ENCODE data around the gene NKAP. TPM values are rescaled to one million over a fixed set of nuclear protein-coding genes. Genes with fewer than 3 reads are reported as not detected.

The NKAP gene
- total and polyA plus RNA-seq, 2 experiments from 2014 or later: 4.8 to 10.4 TPM

DNA sequence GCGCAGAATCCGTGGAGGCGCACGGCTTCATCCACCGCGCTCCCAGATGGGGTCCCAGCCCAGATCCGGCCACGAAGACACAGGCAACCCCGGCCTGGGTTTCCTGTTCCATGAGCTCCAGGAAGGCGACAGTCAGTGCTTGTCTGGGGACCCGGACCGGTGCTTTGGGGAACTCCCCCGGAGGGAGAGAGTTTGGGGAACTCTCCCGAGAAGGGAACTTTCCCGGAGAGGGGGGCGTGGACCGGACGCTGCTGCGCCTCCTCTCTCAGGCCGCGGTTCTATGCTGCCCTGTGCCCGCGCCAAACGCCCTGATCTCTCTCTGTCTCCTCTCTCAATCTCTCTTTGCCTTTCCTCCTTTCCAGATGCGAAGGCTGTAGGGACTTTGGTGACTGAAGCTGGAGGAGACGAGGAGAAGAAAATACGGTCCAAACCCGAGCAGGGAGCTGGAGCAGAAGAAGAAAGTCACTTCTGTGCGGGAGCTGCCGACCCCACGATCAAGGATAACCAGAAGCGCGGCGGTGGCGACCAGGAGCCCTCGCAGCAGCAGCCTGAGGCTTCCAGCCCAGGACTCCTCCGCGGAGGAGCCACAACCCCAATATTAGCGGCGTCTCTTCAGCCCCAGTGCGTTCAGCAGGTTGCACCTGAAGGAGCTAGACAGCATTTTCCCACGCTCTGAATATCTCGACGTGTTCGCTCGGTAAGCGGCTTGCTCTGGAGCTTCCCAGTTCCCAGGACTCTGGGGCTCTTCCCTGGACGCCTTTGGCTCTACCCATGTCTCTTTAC, 47.6 kb upstream of the NKAP start:
- TF ChIP-seq NANOG (IDR thresholded peaks at IDR 0.05; ENCODE audit: borderline replicate concordance) (no peak), POLR2AphosphoS5 (IDR thresholded peaks at IDR 0.05; ENCODE audit: low read depth) (no peak), JUNB (IDR thresholded peaks at IDR 0.05; ENCODE audit: unreplicated experiment) (no peak), EZH2 (IDR thresholded peaks at IDR 0.05; ENCODE audit: low read depth, unreplicated experiment) (peak; percentile 85), STAT1 (IDR thresholded peaks at IDR 0.05; ENCODE audit: unreplicated experiment) (no peak), ZNF331 (CRISPR knock-in tag; IDR thresholded peaks at IDR 0.05; ENCODE audit: low read depth) (no peak), CREB1 (CRISPR knock-in tag; IDR thresholded peaks at IDR 0.05; ENCODE audit: low read depth) (no peak)
- TF ChIP-seq, protein P1, sequence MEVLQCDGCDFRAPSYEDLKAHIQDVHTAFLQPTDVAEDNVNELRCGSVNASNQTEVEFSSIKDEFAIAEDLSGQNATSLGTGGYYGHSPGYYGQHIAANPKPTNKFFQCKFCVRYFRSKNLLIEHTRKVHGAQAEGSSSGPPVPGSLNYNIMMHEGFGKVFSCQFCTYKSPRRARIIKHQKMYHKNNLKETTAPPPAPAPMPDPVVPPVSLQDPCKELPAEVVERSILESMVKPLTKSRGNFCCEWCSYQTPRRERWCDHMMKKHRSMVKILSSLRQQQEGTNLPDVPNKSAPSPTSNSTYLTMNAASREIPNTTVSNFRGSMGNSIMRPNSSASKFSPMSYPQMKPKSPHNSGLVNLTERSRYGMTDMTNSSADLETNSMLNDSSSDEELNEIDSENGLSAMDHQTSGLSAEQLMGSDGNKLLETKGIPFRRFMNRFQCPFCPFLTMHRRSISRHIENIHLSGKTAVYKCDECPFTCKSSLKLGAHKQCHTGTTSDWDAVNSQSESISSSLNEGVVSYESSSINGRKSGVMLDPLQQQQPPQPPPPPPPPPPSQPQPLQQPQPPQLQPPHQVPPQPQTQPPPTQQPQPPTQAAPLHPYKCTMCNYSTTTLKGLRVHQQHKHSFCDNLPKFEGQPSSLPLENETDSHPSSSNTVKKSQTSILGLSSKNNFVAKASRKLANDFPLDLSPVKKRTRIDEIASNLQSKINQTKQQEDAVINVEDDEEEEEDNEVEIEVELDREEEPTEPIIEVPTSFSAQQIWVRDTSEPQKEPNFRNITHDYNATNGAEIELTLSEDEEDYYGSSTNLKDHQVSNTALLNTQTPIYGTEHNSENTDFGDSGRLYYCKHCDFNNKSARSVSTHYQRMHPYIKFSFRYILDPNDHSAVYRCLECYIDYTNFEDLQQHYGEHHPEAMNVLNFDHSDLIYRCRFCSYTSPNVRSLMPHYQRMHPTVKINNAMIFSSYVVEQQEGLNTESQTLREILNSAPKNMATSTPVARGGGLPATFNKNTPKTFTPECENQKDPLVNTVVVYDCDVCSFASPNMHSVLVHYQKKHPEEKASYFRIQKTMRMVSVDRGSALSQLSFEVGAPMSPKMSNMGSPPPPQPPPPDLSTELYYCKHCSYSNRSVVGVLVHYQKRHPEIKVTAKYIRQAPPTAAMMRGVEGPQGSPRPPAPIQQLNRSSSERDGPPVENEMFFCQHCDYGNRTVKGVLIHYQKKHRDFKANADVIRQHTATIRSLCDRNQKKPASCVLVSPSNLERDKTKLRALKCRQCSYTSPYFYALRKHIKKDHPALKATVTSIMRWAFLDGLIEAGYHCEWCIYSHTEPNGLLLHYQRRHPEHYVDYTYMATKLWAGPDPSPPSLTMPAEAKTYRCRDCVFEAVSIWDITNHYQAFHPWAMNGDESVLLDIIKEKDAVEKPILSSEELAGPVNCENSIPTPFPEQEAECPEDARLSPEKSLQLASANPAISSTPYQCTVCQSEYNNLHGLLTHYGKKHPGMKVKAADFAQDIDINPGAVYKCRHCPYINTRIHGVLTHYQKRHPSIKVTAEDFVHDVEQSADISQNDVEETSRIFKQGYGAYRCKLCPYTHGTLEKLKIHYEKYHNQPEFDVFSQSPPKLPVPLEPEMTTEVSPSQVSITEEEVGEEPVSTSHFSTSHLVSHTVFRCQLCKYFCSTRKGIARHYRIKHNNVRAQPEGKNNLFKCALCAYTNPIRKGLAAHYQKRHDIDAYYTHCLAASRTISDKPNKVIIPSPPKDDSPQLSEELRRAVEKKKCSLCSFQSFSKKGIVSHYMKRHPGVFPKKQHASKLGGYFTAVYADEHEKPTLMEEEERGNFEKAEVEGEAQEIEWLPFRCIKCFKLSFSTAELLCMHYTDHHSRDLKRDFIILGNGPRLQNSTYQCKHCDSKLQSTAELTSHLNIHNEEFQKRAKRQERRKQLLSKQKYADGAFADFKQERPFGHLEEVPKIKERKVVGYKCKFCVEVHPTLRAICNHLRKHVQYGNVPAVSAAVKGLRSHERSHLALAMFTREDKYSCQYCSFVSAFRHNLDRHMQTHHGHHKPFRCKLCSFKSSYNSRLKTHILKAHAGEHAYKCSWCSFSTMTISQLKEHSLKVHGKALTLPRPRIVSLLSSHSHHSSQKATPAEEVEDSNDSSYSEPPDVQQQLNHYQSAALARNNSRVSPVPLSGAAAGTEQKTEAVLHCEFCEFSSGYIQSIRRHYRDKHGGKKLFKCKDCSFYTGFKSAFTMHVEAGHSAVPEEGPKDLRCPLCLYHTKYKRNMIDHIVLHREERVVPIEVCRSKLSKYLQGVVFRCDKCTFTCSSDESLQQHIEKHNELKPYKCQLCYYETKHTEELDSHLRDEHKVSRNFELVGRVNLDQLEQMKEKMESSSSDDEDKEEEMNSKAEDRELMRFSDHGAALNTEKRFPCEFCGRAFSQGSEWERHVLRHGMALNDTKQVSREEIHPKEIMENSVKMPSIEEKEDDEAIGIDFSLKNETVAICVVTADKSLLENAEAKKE (CRISPR knock-in tag; IDR thresholded peaks at IDR 0.05): no peak
- TF ChIP-seq, protein P2, sequence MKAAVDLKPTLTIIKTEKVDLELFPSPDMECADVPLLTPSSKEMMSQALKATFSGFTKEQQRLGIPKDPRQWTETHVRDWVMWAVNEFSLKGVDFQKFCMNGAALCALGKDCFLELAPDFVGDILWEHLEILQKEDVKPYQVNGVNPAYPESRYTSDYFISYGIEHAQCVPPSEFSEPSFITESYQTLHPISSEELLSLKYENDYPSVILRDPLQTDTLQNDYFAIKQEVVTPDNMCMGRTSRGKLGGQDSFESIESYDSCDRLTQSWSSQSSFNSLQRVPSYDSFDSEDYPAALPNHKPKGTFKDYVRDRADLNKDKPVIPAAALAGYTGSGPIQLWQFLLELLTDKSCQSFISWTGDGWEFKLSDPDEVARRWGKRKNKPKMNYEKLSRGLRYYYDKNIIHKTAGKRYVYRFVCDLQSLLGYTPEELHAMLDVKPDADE (IDR thresholded peaks at IDR 0.05): no peak
- H3K27ac ChIP-seq (ENCODE audit: low read depth): no peak overlapping the region
- H3K9me2 ChIP-seq (ENCODE audit: insufficient read depth): no peaks in the 10 kb centered on the region
- H4K20me1 ChIP-seq (replicated peaks; ENCODE audit: insufficient read depth): no peaks in the 10 kb centered on the region
- H3K4me2 ChIP-seq: peak overlapping the region; percentile 77
- DNase-seq (ENCODE audit: low spot score) (peak; percentile 47), ATAC-seq (peak; percentile 70)
- no peaks in the 10 kb centered on the region for H3K36me3 ChIP-seq (ENCODE audit: insufficient read depth)
- Mint-ChIP-seq H3K4me1 (peaks cover 3% of the 10 kb centered on the region; the same call in 1 of the 3 replicates), H3K4me3 (peak overlapping the region; percentile 76), H3K27me3 (ENCODE audit: insufficient read depth, low read depth, poor library complexity) (peaks cover 91% of the 10 kb centered on the region), H3K9me3 (peaks cover 2% of the 10 kb centered on the region; the same call in 1 of the 3 replicates), H3K36me3 (ENCODE audit: low read depth) (no peaks in the 10 kb centered on the region), H3K27ac (no peak overlapping the region)
- peak overlapping the region; percentile 32; the same call in 1 of the 2 replicates for H2AFZ ChIP-seq
- peaks cover 100% of the 10 kb centered on the region for H3K27me3 ChIP-seq (ENCODE audit: insufficient read depth)
- H3K79me2 ChIP-seq (replicated peaks; ENCODE audit: insufficient read depth): no peaks in the 10 kb centered on the region
- peak overlapping the region; percentile 56 for H3K4me3 ChIP-seq
- no peaks in the 10 kb centered on the region for H3F3A ChIP-seq (replicated peaks; ENCODE audit: low read depth)
- H3K4me1 ChIP-seq (ENCODE audit: insufficient read depth): no peaks in the 10 kb centered on the region; the same call in 1 of the 2 replicates

All from GM23338 (cell line).